ENCODE measurements around the gene NPVF.

Gene NPVF, protein sequence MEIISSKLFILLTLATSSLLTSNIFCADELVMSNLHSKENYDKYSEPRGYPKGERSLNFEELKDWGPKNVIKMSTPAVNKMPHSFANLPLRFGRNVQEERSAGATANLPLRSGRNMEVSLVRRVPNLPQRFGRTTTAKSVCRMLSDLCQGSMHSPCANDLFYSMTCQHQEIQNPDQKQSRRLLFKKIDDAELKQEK

DNA sequence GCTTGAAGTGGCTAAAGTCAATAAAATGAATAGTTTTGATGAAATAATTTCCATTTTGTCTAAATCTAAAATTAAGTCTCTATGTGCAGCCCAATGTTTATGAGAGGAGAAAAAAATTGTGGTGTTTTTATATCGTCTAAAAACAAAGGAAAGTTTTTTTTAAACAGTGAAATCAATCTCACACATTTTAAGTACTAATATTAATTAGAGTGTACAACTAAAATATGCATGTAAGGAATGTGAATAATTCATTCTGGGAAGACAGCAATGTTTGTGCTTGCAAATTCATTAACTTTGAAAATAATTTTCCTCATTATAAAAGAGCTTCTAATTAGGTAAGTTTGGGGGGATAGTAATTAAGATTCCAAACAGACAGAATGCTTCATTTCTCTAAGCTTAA is at the start of gene NPVF:
NPVF (minus strand) TSS at position 101 of the 400 bp plus-strand sequence; CDS start at position 54, 47 bp downstream.
- TF ChIP-seq, protein P1, sequence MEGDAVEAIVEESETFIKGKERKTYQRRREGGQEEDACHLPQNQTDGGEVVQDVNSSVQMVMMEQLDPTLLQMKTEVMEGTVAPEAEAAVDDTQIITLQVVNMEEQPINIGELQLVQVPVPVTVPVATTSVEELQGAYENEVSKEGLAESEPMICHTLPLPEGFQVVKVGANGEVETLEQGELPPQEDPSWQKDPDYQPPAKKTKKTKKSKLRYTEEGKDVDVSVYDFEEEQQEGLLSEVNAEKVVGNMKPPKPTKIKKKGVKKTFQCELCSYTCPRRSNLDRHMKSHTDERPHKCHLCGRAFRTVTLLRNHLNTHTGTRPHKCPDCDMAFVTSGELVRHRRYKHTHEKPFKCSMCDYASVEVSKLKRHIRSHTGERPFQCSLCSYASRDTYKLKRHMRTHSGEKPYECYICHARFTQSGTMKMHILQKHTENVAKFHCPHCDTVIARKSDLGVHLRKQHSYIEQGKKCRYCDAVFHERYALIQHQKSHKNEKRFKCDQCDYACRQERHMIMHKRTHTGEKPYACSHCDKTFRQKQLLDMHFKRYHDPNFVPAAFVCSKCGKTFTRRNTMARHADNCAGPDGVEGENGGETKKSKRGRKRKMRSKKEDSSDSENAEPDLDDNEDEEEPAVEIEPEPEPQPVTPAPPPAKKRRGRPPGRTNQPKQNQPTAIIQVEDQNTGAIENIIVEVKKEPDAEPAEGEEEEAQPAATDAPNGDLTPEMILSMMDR (IDR thresholded peaks at IDR 0.05; ENCODE audit: low read depth, low read length): no peak
- H3K4me3 ChIP-seq (replicated peaks in 1 of 2; ENCODE audit: low read depth in 2 of 2, low read length in 2 of 2): no peak within 1 kb of the TSS

DNA sequence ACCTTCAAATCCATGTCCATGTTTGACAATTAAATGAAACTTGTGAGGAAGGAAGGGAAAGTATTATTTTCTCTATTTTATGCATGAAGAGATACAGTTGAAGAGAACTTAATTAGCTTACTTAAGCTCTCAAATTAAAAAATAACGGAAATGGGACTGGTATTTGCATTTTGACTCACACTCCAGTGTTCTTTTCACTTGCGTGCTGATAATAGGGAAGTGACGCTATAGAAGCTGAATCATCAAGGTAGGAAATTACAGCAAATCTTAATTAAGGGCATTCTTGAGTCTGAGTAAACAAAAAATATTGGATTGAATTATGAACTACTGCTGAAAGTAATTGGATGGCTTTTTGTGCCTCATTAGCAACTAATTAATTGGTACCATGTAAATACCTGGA is 44.0 kb upstream of the NPVF start:
- TF ChIP-seq, protein P1 (IDR thresholded peaks at IDR 0.05; ENCODE audit: low read depth, low read length): no peak

More for the DNA sequence above, at the start of gene NPVF:
- DNase-seq (ENCODE audit: low read depth in 2 of 2): no peak

DNA sequence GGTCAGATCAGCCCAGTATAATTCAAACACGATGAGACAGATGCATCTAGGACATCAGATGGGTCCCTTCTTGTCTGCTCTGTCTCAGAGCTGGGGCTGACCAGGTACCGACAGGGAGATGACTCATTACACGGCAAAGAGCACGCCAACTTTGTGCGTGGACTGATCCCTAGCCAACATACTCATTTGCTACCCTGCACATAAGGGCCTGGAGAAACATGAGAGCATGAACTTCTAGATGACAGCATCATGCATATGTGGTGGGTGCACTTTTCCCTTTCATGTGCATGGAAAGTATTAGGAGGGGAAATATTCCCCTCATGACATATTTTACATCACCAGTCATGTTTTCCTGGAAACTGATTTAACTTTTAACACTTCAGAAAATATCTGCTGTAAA is 35.1 kb upstream of the NPVF start:
- peak in 1 of 2 donors; percentile 7 for DNase-seq (ENCODE audit: low read depth in 2 of 2)
- H3K4me3 ChIP-seq (replicated peaks in 1 of 2; ENCODE audit: low read depth in 2 of 2, low read length in 2 of 2): no peak overlapping the region
- TF ChIP-seq, protein P1 (IDR thresholded peaks at IDR 0.05; ENCODE audit: low read depth, low read length): no peak

More for the DNA sequence above, 44.0 kb upstream of the NPVF start:
- no peak for DNase-seq (ENCODE audit: low read depth in 2 of 2)
- no peak overlapping the region for H3K4me3 ChIP-seq (replicated peaks in 1 of 2; ENCODE audit: low read depth in 2 of 2, low read length in 2 of 2)

DNA sequence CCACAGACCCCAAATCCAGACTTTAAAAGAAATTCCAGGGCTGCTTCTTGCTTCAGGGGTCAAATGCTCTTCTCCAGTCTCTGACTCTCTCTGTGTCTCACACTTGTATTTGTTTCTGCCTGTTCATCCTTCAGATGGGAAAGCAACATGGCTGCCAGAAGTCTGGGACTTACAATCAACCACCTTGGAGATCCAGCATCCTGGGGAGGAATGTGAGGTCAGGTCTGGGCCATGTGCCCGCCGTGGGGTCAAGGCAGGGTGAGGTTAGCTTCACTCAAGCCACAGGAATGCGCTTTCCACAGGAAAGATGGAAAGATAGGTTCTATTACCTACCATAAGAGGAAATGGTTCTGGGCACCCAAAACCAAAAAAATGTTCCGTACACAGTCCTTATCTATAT is 34.3 kb upstream of the NPVF start:
- TF ChIP-seq, protein P1 (IDR thresholded peaks at IDR 0.05; ENCODE audit: low read depth, low read length): no peak
- peak; percentile 26 to 31 for DNase-seq (ENCODE audit: low read depth in 2 of 2)

DNA sequence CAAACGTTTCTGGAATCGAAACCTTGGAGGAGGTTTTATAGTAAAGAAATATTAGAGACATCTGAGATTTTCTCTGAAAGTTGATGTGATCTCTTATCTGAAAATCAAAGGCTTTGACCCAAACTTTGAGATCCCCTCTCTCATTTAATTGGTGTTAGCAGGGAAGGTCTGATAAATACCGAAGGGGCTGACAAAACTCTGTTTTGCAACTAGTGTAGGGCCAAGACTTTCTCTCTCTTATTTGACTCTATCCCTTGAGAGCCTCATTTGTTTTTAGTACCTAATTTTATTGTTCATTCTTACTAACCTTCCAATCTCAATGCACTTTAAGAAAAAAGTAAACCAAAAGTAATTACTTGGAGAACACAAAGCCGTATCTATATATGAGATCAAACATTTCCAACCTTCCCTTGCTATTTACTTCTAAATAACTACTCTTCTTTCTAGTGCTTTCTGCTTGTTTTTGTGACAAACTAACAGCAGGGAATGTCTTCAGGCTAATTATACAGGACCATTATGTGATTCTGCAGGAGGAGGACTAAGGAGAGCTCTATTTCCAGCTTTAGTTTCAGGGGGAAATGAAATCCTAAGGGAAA is 33.4 kb upstream of the NPVF start:
- H3K4me3 ChIP-seq (replicated peaks in 1 of 2; ENCODE audit: low read depth in 2 of 2, low read length in 2 of 2): no peak overlapping the region
- no peak for DNase-seq (ENCODE audit: low read depth in 2 of 2)
- TF ChIP-seq, protein P1 (IDR thresholded peaks at IDR 0.05; ENCODE audit: low read depth, low read length): no peak

More for the DNA sequence above, 34.3 kb upstream of the NPVF start:
- H3K4me3 ChIP-seq (replicated peaks in 1 of 2; ENCODE audit: low read depth in 2 of 2, low read length in 2 of 2): no peak overlapping the region

DNA sequence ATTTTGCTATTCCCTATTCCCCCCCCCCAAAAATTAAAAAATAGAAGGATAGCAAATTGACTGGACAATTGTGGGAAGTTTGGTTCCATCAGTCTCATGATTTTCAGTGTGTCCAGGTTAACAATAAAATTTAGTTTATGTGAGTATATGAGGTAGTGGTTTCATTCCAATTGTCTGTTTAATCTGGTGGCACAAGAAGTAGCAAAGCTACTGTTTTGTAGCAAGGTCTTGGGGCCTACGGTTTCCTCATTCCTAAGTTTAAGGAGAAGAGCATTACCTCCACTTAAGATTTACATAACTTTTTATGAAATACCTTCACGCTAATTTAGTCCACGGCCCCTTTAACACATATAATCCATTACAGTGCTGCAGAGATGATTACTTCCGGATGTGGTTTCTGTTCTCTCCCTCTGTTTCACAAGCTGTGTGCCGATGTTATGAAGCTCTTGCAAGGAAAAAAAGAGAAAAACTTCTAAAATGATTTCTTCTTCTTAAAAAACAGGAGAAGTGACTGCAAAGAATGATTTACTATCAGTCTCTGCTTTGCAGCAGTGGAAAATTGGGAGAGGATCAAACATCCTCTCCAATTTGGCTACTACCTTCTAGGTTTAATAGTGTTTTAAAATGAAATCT is 32.7 kb upstream of the NPVF start:
- H3K4me3 ChIP-seq (replicated peaks in 1 of 2; ENCODE audit: low read depth in 2 of 2, low read length in 2 of 2): no peak overlapping the region
- DNase-seq (ENCODE audit: low read depth in 2 of 2): peak; percentile 66 to 67
- TF ChIP-seq, protein P1 (IDR thresholded peaks at IDR 0.05; ENCODE audit: low read depth, low read length): no peak

All from cardiac fibroblast (primary cell).